ENCODE measurements around the gene DHRS7C.

- TF ChIP-seq CTCF (IDR thresholded peaks at IDR 0.05) (no peak), POLR2A (IDR thresholded peaks at IDR 0.05) (no peak)
Observed at GRCh38 chr17:9790889-9791876, at the start of gene DHRS7C.

Data from heart left ventricle (tissue), 13 donors.